GM21786 (cell line): ENCODE results near the gene ST3GAL4.
"Not testable (repeated sequence)": the region's sequence is repeated elsewhere in the genome, so short reads cannot be mapped to it uniquely, and the experiment has no call there.

Source experiments
- ATAC-seq: cut with Tn5 transposase; IDR thresholded peaks from one replicate; pipeline ENCODE4 v1.9.1; 2021; ENCODE audit not compliant: unreplicated experiment

ST3GAL4 gene

DNA sequence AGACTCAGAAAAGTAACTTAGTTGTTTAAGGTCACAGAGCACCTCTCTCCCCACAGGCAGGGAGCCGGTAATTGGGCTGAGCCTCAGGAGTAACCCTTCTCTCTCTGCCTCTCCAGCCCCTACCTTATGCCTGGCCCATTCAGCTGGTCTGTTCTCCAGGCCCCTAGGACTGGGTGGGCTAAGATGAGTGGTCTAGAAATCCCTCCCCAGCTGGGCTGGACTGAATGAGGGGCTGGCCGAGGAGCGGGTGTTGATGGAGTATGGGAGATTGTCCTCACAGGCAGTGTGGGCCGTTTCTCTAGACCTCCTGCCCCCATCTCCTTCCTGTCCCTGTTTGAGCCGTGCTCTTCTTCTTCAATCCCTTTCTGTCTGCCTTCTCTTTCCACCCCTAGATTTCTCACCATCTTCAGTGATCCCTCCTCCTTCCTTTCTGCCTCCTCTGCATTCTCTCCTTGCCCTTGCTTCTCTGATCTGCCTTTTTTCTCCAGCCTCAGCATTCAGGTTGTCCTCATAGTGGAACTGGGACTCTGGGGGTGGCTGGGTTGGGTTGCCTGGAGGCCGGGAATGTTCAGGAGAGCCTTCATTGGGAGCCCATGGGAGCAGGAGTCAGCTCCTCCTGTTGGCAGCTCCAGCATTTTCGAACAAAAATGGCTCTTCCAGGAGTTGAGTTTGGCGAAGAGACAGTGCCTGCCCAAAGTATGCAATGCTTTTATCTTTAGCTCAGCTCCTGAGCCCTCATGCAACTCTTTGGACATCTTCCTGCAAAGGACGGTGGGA, 7.6 kb downstream of the ST3GAL4 start:
- ATAC-seq, result no peak

DNA sequence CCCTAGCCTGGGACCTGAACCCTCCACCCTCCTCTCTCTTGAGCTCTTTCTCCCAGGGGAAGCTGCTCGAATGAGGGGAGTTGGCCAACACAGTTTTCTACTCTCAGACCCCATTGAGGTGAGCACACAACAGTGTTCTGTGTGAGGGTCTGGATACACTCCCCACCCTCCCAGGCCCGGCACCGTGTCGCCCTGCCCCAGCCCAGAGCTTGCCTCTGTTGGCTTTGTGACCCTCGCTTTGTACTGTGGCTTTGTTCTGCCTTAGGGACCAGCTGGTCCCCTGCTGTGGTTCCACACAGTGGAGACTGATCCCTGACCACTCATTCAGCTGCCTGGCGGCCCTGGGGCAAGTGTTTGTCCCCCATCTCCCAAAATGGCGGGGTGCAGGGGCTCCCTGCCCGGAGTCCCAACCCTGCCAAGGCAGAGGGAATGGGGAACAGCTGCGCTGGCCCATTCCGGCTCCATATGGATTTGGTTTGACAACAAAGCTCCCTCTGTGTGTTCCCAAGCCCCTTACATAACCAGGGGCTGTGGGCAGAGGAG, 8.3 kb downstream of the ST3GAL4 start:
- no peak for ATAC-seq

DNA sequence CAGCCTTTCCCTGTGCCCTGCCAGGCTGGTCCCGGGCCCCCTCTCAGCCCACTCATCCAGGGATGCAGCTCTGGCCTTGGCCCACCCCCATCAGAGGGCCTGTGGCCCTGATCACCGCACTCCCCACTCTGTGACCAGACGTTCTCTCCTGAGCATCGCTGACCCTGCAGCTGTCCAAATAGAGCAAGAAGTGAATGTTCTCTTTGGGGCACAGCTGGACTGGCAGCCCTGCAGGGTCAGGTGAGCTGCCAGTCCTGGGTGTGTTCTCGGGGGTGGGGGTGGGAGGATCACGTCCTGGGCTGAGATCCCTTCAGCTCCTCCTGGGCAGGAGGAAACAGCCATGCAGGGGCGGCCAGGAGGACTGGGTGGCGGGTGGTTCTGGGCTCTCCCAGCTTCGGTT, 9.2 kb downstream of the ST3GAL4 start:
- not testable (repeated sequence) for ATAC-seq

DNA sequence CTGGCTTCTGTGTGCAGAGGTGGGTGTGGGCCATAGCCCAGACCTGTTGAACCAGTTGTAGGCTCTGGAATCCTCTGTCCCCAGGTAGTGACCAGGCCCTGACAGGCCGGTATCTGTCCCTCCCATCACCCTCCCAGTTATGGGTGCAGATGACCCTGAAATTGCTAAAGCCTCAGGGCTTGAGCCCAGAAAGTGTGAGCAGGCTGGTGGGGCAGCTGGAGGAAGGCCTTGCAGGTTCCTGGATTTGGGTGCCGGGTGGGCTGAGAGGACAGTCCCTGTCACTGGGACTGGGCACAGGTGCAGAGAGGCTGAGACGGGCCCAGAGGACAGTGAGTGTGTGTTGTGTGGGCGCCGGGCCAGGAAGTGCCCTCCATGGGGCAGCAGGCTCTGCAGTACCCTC, 10.0 kb downstream of the ST3GAL4 start:
- ATAC-seq, result not testable (repeated sequence)

DNA sequence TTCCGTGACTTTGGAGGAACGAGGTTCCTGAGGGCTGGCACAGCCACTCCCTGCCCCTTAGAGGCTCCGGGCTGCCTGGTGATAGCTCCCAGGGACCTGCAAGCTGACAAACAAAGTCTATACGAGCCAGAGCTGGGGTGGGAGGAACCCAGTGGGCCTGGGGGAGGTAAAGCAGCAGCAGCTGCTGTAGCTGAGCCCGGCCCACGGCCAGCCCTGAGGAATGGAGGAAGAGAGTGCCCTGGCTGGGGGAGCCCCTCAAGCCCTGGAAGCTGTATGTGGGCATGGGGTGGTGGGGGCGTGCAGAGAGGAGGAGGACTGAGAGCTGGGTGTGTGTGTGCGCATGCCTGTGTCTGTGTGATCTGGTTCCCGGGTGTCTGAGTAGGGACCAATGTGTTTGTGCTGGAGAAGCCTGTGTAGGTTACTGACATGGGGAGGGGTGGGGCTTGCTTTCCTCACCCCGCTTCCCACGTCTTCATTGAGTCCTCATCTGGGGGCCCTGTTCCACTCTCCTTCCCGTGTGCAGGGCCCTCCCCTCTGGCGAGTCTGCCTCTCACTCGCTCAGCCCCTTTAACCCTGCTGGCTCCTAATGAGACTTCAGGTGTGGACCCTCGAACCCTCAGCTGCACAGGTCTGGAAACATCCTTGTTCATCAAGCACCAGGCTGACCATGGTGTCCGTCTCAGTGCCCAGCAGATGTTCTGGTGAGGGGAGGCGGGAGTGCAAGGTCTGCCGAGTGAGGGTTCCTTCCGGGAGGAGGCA, 10.8 kb downstream of the ST3GAL4 start:
- ATAC-seq, result no peak

DNA sequence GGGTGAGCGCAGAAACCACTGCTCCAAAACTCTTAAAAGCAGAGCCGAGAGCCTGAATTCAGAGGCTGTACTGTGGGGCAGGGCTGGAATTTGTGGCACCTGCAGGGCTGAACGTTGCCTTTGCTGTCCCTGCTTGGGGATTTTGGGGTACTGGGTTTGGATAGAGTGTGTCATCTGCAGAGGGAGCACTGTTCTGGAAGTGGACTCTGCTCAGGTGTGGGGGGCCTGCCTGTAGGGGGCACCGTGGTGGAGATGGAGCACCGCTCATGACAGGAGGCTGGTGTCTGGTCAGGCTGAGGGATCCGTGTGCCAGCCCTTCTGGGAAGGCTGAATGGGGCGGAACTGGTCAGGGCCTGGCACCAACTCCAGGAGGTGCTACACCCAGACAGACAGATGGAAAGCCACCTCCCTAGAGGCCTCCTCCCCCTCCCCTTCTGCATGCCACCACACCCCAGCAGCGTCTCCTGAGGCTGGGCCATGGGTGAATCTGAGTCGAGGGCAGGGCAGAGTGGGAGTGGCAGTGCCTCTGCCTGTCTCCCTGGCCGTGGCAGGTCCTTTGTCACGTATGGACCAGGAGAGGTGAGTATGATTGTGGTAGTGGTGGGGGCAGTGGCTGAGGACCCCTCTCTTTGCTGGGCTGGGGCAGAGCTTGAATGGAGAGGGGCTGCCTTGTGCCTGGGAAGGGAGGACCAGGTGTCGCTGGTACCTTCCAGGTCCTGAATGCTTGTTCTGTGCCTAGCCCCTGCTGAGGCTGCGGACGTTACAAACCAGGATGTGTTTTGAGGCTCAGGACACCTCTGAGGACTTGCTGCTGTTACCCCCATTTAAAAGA, 11.6 kb downstream of the ST3GAL4 start:
- ATAC-seq, result not testable (repeated sequence)

DNA sequence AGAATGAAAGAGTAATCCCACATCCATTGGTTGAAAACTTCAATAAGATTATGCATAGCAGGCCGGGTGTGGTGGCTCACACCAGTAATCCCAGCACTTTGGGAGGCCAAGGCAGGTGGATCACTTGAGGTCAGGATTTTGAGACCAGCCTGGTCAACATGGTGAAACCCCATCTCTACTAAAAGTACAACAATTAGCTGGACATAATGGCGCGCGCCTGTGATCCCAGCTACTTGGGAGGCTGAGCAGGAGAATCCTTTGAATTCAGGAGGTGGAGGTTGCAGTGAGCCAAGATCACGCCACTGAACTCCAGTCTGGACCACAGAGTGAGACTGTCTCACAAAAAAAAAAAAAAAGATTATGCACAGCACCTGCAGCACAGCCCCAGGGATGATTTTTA, 12.3 kb downstream of the ST3GAL4 start:
- not testable (repeated sequence) for ATAC-seq

DNA sequence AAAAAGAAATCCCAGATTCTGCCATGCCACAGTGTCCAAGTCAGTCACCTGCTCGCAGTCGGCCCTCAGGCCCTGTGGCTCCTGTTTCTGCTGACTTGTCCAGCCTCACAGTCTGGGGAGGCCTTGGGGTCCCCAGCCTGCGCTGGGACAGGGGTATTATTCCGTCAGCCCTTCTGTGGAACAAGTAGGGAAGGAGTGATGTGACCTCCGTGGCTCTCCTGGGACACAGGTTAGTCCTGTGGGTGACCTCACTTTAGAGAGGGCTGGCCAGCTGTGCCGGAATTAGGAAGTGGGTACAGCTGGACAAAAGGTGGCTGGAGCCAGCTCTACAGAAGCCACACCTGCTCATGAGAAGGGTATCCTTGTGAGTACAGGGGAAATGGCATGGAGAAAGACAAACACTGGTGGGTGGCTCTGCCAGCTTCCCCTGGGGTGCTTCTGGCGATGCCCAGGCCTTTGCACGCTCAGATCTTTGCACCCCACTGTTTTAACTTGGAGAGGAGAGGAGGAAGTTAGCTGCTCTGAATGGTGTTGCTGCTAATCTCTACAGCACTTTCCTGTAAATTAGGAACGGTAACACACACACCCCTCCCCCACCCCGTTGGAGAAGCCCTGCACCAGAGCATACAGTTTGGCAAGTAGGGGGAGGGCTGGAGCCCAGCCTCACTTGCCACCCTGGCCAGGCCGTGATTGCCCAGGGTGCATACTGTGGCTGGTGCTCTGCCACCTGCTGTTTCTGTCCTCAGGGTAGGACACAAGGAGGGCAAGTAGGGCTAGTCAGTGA, 13.0 kb downstream of the ST3GAL4 start:
- ATAC-seq, result not testable (repeated sequence)

DNA sequence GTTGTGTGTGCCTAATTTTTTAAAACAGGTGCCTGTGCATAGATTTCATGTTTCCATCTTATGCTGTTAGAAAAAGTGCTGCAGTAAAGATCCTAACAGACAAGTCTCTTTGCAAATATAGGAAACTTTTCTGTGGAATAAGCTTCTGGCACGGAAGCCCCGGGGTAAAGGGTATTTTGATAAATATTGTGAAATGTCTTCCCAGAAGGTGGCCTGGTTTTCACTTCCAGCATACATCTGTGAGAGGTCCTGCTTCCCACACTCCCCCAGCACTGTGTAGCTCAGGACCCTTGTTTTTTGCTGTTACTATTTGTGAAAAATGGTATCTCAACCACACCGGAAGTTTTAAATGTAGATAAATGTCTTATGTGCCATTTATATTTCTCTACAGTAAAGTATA, 14.5 kb downstream of the ST3GAL4 start:
- no peak for ATAC-seq

DNA sequence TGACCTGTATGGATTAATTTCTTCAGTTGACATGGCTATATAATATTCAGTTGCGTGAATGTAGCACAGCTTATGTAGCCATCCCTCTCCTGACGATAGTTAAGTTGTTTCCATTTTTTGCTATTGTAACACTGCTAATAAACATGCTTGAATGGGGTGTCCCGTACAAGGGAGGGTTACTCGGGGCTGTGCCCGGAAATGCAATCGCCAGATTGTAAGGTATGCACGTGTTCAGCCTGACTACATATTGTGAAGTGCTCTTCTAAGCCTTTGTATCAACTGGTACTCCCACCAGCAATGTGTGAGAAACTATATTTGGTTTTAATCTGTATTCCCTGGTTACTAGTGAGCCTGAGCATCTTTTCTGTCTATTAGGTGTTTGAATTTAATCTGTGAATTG, 16.1 kb downstream of the ST3GAL4 start:
- ATAC-seq, result no peak

DNA sequence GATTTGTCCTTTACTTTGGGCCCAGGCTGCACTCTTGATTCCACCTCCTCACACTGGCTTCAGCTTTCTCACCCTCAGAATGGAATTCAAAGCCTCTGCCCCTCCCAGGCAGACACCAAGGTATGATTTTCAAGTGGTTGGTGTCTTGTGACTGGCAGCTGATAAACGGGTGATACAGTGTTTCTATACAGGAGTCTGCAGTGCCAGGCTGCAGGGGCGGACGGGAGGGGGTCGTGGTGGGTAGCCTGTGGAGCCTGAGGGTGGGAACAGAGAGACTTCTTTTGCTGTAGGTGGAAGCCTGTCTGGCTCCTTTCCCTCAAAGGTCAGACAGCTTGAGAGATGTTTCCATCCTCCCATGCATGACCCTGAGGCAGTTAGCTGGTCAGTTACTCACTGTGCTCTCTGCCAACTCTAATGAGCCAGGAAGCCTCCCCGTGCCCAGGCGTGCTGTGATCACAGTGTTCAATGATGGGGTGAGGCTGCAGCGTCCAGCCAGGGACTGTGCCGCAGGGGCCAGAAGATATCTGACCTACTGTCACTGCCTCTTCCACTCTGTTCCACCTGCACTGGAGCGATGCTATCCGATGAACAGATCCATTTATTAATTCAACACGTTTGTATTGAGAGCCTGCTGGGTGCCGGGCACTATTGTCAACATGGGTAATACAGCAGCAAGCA, 18.0 kb downstream of the ST3GAL4 start:
- ATAC-seq, result not testable (repeated sequence)

DNA sequence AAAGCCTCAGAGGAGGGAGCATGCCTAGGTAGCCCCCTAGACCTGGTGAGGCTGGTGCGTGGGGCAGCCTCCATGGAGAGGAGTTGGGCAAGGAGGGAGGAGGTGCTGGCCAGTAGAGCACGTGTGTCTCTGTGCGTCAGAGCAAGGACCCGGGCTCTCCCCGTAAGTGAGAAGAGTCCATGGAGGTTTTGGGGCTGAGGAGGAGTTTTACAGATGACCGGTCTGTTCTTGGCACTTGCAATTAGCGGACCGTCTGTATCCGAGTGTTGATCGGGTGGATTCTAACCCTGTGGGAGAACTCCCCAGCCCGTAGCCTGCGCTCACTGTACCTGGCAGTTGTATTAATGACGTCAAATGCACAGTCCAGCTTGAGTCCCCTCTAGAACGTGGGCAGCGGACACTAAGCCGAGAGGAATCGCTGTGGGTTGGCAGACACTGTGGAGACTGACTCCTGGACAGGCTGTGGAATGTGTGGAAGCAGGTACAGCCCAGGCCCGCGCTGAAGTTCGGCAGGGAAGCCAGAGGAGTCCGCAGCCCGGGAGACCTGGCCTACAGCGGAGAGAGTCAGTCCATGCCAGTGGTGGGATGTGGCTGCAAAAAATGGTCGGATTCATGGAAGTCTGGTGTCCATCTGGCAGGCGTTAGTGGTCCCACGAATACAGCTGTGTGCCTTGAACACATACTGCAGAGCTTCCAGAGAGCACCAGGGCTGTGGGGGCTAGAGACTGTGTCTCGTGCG, 19.2 kb downstream of the ST3GAL4 start:
- not testable (repeated sequence) for ATAC-seq

DNA sequence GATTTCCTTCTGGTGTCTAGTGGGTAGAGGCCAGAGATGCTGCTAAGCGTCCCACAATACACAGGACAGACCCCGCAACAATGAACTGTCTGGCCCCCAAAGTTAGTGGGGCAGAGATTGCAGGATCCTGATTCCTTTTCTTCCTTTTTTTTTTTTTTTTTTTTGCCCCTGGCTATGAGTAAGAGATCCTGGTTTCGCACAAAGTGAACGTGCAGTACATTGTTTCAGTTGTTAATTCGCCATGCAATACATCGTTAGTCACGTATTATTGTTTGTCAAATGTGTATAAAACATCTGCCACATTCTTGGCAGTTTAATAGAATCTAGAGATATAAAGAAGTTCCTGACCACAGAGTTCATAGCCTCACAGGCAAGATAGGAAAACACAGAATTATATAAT, 20.2 kb downstream of the ST3GAL4 start:
- ATAC-seq, result no peak

DNA sequence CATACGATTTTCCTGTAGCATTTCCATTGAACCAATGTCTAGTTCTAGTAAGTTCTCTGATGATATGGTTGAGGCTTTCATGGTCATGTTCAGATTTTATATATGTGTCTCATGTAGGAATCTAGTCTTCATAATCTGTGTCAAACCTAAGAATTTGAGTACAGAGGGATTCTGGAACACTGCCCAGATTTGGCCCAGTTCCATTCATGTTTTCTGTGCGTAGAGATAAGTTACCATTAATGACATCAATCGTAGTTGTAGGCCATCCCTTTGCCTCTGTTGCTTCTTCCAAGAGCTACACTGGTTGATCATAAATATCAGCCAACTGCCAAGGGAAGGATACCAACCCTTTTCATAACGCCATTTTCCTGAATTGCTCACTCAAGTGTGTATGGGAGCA, 23.3 kb downstream of the ST3GAL4 start:
- ATAC-seq, result no peak

DNA sequence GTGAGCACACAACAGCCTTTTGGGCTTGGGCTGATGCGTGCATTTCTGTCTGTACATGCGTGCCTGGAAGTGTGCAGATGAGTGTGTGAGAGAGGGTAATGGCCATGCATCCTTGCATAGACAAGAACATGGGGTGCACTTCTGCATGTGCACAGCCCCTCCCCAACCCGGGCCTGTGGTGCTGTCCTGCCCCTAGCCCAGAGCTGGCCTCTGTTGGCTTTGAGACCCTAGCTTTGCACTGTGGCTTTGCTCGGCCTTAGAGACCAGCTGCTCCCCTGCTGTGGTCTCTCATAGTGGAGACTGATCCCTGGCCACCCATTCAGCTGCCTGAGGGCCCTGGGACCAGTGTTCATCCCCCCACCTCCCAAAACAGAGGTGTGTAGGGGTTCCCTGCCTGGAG, 25.4 kb downstream of the ST3GAL4 start:
- no peak for ATAC-seq

DNA sequence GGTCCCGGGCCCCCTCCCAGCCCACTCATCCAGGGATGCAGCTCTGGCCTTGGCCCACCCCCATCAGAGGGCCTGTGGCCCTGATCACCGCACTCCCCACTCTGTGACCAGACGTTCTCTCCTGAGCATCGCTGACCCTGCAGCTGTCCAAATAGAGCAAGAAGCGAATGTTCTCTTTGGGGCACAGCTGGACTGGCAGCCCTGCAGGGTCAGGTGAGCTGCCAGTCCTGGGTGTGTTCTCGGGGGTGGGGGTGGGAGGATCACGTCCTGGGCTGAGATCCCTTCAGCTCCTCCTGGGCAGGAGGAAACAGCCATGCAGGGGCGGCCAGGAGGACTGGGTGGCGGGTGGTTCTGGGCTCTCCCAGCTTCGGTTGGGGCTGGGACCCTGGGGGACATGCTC, 26.5 kb downstream of the ST3GAL4 start:
- not testable (repeated sequence) for ATAC-seq

DNA sequence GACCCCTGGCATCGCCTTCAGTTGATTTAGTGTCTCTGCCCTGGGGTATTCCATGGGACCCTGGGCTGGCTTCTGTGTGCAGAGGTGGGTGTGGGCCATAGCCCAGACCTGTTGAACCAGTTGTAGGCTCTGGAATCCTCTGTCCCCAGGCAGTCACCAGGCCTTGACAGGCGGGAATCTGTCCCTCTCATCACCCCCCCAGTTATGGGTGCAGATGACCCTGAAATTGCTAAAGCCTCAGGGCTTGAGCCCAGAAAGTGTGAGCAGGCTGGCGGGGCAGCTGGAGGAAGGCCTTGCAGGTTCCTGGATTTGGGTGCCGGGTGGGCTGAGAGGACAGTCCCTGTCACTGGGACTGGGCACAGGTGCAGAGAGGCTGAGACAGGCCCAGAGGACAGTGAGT, 27.2 kb downstream of the ST3GAL4 start:
- ATAC-seq, result not testable (repeated sequence)

DNA sequence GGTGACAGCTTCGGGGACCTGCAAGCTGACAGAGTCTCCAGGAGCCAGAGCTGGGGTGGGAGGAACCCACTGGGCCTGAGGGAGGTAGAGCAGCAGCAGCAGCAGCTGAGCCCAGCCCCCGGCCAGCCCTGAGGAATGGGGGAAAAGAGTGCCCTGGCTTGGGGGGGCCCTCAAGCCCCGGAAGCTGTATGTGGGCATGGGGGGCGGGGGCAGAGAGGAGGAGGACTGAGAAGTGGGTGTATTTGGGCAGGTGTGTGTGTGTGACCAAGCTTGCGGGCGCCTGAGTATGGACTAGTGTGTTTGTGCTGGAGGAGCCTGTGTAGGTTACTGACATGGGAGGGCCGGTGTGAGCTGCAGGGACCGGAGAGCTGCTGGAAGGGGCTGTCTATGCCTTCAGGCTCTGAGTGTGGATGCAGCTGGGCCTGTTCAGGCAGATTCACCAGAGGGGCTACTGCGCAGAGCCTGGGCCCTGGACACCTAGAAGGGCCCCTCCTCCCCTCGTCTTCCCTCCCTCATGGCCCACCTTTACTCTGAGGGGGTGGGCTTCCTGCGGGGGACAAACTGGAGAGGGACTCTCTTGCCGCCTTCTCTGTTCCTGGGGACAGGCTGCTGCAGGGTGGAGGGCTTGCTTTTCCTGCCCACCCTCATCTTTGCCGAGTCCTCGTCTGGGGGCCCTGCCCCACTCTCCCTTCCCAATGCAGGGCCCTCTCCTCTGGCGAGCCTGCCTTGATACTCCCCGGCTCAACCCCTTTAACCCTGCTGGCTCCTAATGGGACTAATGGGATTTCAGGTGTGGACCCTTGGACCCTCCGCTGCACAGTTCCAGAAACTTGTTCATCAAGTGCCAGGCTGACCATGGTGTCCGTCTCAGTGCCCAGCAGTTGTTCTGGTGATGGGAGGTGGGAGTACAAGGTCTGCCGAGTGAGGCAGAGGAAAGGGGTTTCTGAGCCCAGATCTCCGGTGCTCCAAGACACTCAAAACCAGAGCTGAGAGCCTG, 28.2 kb downstream of the ST3GAL4 start:
- no peak for ATAC-seq
